ENCODE results near the gene ABCC8.

The ABCC8 gene

DNA sequence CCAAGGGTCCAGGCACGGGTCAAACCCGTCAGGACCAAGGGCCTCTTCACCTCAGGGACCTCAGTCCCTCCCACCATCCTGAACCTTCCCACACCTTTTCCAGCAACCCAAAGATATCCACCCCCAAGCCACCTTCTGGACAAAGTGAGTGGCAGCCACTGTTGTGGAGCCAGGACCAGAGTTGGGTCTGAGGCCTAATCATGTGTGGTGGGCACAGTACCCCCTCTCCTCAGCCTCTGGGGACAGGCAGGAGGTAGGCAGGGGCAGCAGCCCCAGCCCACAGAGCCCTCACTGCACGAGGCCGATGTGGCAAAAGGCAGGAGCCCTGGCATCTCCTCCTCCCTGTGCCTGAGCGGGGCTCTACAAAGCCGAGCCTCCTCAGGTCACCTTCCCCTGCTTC, 90.7 kb downstream of the ABCC8 start:
- ATAC-seq, result no peak

DNA sequence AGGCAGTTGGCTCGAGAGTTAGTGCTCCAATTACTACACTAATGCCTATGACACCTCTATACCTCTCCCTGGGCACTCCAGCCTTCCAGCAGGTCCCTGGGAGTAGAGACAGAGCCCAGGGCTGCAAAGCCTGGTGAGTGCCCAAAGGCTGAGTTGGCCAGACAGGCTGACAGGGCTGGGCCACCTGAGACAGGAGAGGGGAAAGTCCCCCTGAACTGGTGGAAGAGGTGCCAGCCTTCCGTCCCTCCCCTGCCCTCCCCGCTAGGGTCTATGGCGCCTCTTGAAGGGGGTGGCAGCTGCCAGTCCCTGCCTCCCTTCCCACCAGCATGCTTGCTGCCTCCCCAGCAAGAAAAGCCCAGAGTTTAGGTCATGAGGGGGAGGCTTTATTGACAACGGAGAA, 91.2 kb downstream of the ABCC8 start:
- no peak for ATAC-seq
- TF ChIP-seq POU6F1 (CRISPR knock-in tag; IDR thresholded peaks at IDR 0.05; ENCODE audit: borderline replicate concordance, low read depth) (no peak), ISL1 (CRISPR knock-in tag; IDR thresholded peaks at IDR 0.05) (no peak), PATZ1 (CRISPR knock-in tag; IDR thresholded peaks at IDR 0.05; ENCODE audit: borderline replicate concordance) (no peak), ZFP3 (CRISPR knock-in tag; IDR thresholded peaks at IDR 0.05) (no peak)
- TF ChIP-seq, protein P1, sequence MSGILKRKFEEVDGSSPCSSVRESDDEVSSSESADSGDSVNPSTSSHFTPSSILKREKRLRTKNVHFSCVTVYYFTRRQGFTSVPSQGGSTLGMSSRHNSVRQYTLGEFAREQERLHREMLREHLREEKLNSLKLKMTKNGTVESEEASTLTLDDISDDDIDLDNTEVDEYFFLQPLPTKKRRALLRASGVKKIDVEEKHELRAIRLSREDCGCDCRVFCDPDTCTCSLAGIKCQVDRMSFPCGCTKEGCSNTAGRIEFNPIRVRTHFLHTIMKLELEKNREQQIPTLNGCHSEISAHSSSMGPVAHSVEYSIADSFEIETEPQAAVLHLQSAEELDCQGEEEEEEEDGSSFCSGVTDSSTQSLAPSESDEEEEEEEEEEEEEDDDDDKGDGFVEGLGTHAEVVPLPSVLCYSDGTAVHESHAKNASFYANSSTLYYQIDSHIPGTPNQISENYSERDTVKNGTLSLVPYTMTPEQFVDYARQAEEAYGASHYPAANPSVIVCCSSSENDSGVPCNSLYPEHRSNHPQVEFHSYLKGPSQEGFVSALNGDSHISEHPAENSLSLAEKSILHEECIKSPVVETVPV (CRISPR knock-in tag; IDR thresholded peaks at IDR 0.05), result no peak

More for the DNA sequence above, 90.7 kb downstream of the ABCC8 start:
- TF ChIP-seq ZFP30 (CRISPR knock-in tag; IDR thresholded peaks at IDR 0.05) (no peak), ZC3H10 (CRISPR knock-in tag; IDR thresholded peaks at IDR 0.05) (no peak), TCF4 (CRISPR knock-in tag; IDR thresholded peaks at IDR 0.05; ENCODE audit: borderline replicate concordance) (no peak), ISL1 (CRISPR knock-in tag; IDR thresholded peaks at IDR 0.05) (no peak), TOX (CRISPR knock-in tag; IDR thresholded peaks at IDR 0.05; ENCODE audit: borderline replicate concordance) (no peak), ZNF565 (CRISPR knock-in tag; conservative IDR thresholded peaks at IDR 0.05; ENCODE audit: low read depth) (no peak), TSHZ2 (CRISPR knock-in tag; IDR thresholded peaks at IDR 0.05) (no peak), PPARA (CRISPR knock-in tag; IDR thresholded peaks at IDR 0.05; ENCODE audit: borderline replicate concordance) (no peak), ESRRG (CRISPR knock-in tag; IDR thresholded peaks at IDR 0.05) (no peak)

DNA sequence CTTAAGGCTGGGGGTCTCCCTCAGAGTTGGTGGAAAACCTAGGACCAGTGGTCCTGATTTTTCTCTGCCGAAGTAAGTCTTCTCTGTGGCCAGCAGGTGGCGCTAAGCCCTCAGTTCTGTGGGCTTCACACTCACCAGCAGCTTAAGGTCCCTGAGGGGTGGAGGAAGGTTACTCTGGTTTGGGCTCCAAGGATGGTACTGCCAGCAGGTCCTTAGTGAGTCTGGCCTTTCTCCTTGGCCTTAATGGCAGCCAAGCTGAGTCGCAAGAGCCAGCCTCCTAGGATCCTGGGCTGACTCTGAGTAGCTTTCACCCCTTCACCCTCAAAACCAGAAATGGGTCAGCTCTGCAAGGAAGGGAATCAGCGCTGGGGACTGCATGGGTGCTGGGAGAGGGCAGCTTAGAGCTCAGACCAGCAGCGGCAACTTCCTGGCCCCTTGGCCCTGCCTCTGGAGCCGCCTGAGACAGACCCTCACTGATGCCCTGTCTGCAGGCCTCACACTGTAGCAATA, 92.6 kb downstream of the ABCC8 start:
- ATAC-seq, result peak; percentile 83
- TF ChIP-seq ZNF8 (CRISPR knock-in tag; IDR thresholded peaks at IDR 0.05) (no peak), TSHZ2 (CRISPR knock-in tag; IDR thresholded peaks at IDR 0.05) (no peak), ZNF70 (CRISPR knock-in tag; IDR thresholded peaks at IDR 0.05) (no peak), TCF4 (CRISPR knock-in tag; IDR thresholded peaks at IDR 0.05; ENCODE audit: borderline replicate concordance) (no peak), ARNTL (CRISPR knock-in tag; IDR thresholded peaks at IDR 0.05; ENCODE audit: borderline replicate concordance, low read depth) (no peak), ESRRG (CRISPR knock-in tag; IDR thresholded peaks at IDR 0.05) (no peak), GLIS3 (CRISPR knock-in tag; IDR thresholded peaks at IDR 0.05) (no peak), BACH2 (CRISPR knock-in tag; IDR thresholded peaks at IDR 0.05; ENCODE audit: borderline replicate concordance) (no peak), ZFP30 (CRISPR knock-in tag; IDR thresholded peaks at IDR 0.05) (no peak), SNAI2 (CRISPR knock-in tag; IDR thresholded peaks at IDR 0.05) (no peak), PPARA (CRISPR knock-in tag; IDR thresholded peaks at IDR 0.05; ENCODE audit: borderline replicate concordance) (no peak), OSR1 (CRISPR knock-in tag; IDR thresholded peaks at IDR 0.05) (no peak)
- TF ChIP-seq, protein P1 (CRISPR knock-in tag; IDR thresholded peaks at IDR 0.05), result no peak
- TF ChIP-seq, protein P2, sequence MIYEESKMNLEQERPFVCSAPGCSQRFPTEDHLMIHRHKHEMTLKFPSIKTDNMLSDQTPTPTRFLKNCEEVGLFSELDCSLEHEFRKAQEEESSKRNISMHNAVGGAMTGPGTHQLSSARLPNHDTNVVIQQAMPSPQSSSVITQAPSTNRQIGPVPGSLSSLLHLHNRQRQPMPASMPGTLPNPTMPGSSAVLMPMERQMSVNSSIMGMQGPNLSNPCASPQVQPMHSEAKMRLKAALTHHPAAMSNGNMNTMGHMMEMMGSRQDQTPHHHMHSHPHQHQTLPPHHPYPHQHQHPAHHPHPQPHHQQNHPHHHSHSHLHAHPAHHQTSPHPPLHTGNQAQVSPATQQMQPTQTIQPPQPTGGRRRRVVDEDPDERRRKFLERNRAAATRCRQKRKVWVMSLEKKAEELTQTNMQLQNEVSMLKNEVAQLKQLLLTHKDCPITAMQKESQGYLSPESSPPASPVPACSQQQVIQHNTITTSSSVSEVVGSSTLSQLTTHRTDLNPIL (CRISPR knock-in tag; IDR thresholded peaks at IDR 0.05; ENCODE audit: low read depth), result no peak

All from SK-N-SH treated with all-trans-retinoic acid at 6 μM for 48 hours (cell line).